HG03520 (cell line): ENCODE results near the gene RAI1.
"Not testable (repeated sequence)": the region's sequence is repeated elsewhere in the genome, so short reads cannot be mapped to it uniquely, and the experiment has no call there.

ENCODE experiments used
- ATAC-seq: cut with Tn5 transposase; IDR thresholded peaks from one replicate; pipeline ENCODE4 v1.9.1; 2021; ENCODE audit warnings: mild to moderate bottlenecking, moderate library complexity; ENCODE audit not compliant: unreplicated experiment

The RAI1 gene

GRCh38 chr17:17663160-17664063, 17.8 kb upstream of the RAI1 start:
- peak; percentile 84 for ATAC-seq

GRCh38 chr17:17664064-17664452, 17.2 kb upstream of the RAI1 start:
- no peak for ATAC-seq

- no peak for ATAC-seq
Observed at GRCh38 chr17:17665255-17665654, 16.0 kb upstream of the RAI1 start.

GRCh38 chr17:17666111-17666714, 15.0 kb upstream of the RAI1 start:
- no peak for ATAC-seq

GRCh38 chr17:17667231-17667630, 14.0 kb upstream of the RAI1 start:
- ATAC-seq, result no peak

- ATAC-seq, result no peak
Observed at GRCh38 chr17:17667947-17668346, 13.3 kb upstream of the RAI1 start.

- ATAC-seq, result no peak
Observed at GRCh38 chr17:17668358-17668757, 12.9 kb upstream of the RAI1 start.

GRCh38 chr17:17668775-17669579, 12.3 kb upstream of the RAI1 start:
- ATAC-seq, result no peak

GRCh38 chr17:17669580-17670235, 11.6 kb upstream of the RAI1 start:
- no peak for ATAC-seq

GRCh38 chr17:17670701-17671305, 10.5 kb upstream of the RAI1 start:
- ATAC-seq, result no peak

GRCh38 chr17:17671369-17672129, 9.7 kb upstream of the RAI1 start:
- ATAC-seq, result no peak

- ATAC-seq, result no peak
Observed at GRCh38 chr17:17672453-17673368, 8.5 kb upstream of the RAI1 start.

- no peak for ATAC-seq
Observed at GRCh38 chr17:17675416-17675815, 5.8 kb upstream of the RAI1 start.

GRCh38 chr17:17675925-17676534, 5.2 kb upstream of the RAI1 start:
- no peak for ATAC-seq

- ATAC-seq, result no peak
Observed at GRCh38 chr17:17676752-17677151, 4.5 kb upstream of the RAI1 start.

- no peak for ATAC-seq
Observed at GRCh38 chr17:17677299-17678040, 3.8 kb upstream of the RAI1 start.

GRCh38 chr17:17678063-17678699, 3.1 kb upstream of the RAI1 start:
- ATAC-seq, result not testable (repeated sequence)
